GM19324 (cell line): ENCODE data around the gene LCA5.
"Not testable (repeated sequence)": the region's sequence is repeated elsewhere in the genome, so short reads cannot be mapped to it uniquely, and the experiment has no call there.

Experiments used
- ATAC-seq: cut with Tn5 transposase; IDR thresholded peaks from one replicate; pipeline ENCODE4 v1.9.1; 2021; ENCODE audit warnings: mild to moderate bottlenecking, moderate library complexity; ENCODE audit not compliant: unreplicated experiment, low FRiP score

Gene LCA5

DNA sequence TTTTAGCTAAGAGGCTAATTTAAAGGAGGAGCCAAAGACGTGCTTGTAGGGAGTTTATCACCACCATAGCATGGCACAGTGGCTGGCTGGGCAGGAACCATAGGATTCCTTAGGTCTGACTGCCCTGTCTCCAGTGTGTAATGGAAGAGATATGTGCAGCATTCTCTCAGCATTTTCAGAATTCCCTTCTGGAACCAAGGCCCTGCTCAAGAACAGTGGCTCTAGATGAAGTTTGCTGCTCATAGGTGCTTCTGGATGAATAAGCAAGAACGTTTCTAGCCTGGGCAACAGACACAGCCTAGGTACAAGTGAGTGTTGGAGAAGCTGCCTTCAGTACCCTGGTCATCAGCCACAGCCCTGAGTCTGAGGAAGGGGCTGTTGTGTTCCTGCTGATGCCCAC is 69.1 kb downstream of the LCA5 start:
- ATAC-seq = no peak

DNA sequence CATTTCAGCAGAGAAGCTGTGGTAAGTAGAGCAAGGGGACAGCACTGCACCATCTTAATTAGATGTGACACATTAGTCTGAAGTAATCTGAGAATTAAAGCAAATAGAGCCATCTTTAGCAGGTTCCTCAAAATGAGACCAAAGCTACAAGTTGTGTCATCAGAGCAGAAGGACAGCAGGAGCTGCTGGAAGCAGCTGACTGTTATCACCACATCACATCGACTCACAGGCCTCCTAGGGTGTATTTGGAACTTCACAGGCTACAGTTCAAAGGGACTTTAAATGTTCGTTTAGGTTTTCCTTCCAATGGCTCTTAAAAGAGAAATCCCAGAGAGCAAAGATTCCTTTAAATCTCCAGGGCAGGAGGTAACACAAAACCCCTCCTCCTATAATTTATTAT is 69.5 kb downstream of the LCA5 start:
- no peak for ATAC-seq

DNA sequence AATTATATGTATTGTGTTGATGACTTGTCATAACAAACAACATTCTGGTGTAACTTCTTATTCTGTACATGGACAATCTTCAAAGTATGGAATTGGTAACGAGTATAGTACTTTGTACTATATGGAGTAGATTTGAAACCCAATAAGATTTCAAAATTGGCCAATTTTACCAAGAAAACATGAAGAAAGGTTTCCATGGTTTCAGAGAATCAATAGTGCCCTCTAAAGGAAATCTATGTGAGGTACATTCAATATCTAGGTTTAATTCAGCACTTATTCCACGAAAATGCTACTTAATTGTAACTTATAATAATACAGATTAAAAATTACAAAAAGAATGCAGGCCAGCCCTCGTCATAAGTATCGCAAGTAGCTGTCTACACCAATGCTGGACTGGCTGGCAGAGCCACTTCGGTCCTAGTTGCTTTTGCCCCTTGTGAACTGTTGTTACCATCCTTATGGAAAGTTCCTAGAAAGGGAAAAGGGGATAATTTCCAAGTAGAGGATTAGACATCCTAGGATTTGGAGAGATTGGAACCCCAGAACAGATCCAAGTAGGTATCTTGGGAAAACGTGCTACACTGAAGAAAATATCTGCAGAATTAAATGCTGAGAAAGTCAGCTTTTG is 70.9 kb downstream of the LCA5 start:
- no peak for ATAC-seq

DNA sequence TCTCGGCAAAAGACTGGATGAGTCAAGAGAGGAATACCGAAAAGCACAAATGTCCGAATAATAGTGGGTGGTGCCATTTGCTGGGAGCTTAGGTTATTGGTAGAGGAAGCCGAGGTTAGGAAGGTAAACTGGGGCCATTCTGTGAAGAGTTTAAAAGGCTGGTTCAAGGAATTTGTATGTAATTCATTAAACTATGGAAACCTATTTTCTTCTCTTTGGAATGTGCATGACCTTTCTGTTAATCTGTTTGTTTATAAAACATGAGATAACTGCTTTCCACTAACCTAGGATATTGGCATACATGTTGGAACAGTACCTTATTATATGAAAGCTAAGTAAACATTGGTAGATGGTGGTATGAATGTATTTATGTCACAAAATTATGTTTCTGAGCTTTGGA is 71.8 kb downstream of the LCA5 start:
- no peak for ATAC-seq

DNA sequence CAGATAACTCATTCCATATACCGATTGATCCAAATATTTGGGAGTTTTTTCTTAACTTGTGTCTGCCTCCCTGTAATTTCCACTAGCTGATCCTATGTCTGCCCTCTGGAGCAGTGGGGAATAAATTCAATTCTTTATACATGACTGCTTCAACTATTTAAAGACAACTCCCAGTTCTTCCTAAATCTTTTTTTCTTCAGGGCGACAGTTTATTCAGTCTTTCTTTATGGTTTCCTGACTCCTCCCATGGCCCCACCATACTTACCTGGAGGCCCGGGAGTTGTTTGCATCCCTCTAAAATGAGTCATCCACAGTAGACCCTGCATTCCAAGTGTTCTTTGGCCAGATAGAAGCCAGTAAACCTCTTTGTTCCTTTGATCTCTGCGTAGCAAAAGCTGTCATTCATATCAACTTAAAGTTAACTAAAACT is 73.6 kb downstream of the LCA5 start:
- no peak for ATAC-seq

DNA sequence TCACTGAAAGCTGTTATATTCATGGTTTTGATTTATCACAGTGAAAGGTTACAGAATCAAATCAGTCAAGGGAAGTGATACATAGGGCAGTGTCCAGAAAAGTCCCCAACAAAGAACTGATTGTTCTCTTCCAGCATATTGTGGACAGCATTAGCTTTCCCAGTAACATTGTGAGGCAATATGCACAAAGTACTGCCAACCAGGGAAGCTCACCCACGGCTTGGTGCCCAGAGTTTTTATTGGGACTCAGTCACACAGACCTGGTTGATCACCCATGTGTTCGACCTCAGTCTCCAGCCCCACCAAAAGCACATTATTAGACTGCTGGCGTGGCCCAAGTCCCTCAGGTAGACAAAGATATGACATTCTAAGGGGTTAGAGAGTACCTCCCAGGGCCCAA is 76.0 kb downstream of the LCA5 start:
- no peak for ATAC-seq

DNA sequence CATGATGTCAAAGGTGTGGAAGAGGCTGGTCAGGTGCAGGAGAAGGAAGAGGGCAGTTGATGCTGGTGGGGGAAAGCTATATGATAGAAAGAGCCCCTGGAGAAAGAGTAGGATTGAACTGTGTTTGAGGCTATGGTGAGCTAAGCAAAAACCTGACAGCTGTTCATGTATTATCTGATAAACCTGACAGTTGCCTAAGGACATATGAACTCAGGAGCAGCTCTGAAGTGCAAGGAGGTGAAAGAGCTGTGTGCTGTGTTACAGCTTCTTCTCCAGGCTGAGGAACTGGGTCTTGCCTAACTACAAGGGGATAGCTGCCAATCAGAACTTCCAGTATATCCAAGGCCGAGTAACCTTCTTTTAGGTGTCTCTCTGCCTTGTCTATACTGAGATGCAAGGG is 81.8 kb downstream of the LCA5 start:
- no peak for ATAC-seq

DNA sequence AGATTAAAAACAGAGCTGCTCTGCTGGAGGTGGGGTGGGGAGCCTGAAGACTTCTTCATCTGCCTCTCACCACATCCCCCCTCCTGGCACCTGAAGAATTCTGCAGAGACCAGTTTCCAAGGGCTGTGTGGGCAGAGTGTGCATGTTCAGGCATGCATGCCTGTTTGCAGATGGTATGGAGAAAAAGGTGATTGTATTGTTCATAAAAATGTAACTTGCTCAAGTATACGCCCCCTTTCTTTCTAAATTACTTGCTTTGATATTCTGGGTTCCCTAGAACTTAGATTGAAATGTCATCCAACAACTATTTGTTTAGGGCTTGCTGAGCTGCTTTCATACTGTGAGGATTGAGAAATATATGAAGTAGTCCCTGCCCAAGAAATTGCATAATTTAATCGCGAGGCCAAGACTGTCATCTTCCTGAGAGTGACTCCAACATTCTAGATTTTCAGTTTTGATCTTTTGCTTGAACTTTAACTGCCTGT is 83.6 kb downstream of the LCA5 start:
- ATAC-seq = no peak

DNA sequence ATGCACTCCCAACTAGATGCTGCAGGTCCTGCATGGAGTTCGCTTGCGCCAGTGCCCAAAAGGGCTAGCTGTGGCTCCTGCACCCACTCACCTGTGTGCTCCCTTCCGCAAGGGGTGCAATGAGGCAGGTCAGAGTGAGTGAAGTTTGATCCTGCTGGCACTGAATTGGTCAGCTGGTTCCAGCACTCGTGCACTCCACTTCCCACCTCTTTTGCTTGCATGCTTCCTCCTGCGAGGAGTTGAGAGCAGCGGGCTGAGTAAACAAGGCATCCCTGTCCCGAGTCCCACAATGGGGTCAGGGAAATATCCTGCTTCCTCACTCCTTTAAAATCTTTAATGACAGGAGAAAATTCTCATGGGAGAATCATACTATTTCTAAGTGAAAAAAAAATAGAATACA is 86.2 kb downstream of the LCA5 start:
- ATAC-seq = no peak

DNA sequence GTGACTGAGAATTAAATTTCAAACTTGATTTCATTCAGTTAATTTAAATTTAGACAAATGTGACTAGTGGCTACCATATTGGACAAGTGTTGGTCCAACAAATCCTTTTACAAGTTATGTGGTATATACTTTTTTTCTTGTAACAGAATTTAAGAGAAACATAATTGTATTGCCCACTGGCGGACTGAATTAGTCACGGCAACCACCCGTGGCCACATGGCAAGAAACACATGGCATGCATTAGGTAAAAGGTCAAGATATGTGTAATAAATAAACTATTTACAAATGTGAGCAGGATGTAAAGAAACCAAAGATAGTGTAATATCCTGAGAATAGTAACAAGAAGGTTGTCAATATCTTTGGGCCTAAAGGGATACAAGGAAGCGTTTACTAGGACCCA is 91.2 kb downstream of the LCA5 start:
- ATAC-seq = no peak

DNA sequence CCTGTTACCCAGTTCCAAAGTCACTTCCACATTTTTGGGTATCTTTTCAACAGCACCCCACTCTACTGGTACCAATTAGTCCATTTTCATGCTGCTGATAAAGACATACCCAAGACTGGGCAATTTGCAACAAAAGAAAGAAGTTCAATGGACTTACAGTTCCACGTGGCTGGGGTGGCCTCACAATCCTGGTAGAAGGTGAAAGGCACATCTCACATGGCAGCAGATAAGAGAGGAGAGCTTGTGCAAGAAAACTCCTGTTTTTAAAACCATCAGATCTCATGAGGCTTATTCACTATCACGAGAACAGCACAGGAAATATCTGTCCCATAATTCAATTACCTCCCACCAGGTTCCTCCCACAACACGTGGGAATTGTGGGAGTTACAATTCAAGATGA is 93.4 kb downstream of the LCA5 start:
- ATAC-seq = not testable (repeated sequence)

DNA sequence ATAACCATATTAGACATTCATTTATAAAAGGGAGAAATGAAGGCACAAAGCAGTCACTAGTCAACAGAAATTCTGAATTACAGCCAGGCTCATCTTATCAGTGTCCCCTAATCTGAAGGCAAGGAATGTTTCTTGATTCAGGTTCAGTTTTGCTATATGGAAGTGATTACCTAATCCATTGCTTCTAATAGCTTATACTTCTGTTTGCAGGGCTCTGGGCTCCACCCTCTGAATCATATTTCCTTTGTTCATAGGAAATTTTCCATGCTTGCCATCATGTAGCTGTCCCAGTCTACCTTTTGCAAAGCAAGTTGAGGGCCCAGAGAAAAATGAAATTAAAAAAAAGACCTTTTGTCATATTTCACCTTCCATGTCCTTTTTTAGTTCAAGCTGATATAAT is 96.0 kb downstream of the LCA5 start:
- no peak for ATAC-seq

DNA sequence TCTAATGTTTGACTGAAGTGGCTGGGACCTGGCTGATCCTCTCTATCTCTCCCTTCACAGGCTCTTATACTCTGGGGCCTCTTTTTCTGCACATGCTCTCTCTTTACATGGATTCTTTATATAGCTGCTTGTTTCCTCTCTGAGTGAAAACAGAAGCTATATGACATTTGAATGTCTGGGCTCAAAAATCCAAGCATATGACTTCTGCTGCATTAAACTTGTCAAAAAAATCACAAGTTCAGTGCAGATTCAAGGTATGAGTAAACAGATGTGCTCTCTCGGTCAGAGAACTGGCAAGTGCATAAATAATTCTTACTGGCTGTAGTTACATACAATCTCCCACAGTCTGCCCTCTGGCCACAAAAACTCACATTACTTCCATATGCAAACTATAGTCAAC is 96.6 kb downstream of the LCA5 start:
- no peak for ATAC-seq

DNA sequence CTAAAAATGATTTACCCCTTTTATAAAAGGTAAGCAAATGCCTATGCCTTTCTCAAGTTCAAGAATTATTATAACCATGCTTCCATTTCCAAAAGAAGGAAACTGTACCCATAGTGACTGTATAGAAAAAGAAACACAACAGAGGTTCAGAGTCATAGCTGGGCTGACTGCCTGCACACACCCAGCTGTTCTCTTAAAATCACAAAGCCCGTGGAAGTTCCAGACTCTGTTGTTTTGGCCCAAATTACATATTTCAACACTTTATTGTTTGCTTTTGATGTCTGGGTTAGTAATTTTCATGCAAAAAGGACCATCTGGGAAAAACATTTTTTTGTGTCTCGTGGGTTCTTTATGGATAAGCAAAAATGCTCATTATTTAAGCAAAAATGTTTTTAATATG is 99.2 kb downstream of the LCA5 start:
- no peak for ATAC-seq

DNA sequence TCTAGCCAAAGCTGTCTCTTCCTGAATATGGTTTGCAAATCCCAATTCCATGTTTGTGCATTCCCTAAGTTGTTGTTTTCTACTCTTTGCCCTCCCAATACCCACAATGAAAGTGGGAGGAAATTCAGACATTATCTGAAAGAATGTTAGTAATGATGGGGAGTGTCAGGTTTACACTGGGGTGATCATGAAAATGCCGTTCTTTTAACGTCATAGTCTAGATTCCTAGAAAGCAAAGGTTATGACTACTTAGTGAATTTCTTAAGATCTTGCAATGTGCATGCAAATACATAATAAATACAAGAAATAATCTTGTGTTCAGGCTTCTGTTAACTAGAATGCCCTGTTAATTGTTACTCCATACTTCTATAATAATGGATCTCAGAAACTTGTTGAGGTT is 101.0 kb downstream of the LCA5 start:
- no peak for ATAC-seq

DNA sequence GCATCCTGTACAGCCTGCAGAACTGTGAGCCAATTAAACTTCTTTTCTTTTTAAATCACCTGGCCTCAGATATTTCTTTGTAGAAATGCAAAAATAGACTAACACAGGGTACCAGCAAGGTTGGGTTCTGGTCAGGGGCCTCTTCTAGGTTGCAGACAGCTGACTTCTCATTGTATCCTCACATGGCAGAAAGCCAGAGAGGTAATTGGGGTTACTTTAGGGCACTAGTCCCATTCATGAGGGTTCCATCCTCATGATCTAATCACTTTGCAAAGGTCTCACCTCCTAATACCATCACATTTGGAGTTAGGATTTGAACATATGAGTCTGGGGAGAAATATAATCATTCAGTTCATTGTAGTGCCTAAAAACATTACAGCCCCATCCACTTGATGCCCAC is 101.5 kb downstream of the LCA5 start:
- no peak for ATAC-seq
